Measurements from ENCODE around the gene SSRP1.

GRCh38 chr11:57305523-57305922 lies 30.2 kb downstream of the SSRP1 start:
- TF ChIP-seq, protein P1, sequence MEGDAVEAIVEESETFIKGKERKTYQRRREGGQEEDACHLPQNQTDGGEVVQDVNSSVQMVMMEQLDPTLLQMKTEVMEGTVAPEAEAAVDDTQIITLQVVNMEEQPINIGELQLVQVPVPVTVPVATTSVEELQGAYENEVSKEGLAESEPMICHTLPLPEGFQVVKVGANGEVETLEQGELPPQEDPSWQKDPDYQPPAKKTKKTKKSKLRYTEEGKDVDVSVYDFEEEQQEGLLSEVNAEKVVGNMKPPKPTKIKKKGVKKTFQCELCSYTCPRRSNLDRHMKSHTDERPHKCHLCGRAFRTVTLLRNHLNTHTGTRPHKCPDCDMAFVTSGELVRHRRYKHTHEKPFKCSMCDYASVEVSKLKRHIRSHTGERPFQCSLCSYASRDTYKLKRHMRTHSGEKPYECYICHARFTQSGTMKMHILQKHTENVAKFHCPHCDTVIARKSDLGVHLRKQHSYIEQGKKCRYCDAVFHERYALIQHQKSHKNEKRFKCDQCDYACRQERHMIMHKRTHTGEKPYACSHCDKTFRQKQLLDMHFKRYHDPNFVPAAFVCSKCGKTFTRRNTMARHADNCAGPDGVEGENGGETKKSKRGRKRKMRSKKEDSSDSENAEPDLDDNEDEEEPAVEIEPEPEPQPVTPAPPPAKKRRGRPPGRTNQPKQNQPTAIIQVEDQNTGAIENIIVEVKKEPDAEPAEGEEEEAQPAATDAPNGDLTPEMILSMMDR (IDR thresholded peaks at IDR 0.05), result no peak
- TF ChIP-seq POLR2A (IDR thresholded peaks at IDR 0.05), result no peak

All from tibial nerve (tissue), 3 donors.